Measurements from ENCODE around the gene PLCD4. TPM values are rescaled to one million over a fixed set of nuclear protein-coding genes. Genes with fewer than 3 reads are reported as not detected.
A peak's percentile ranks its signal among the peaks of the same experiment; 100 is the strongest.

The PLCD4 gene
- total RNA-seq, result under 1 TPM; 0.43 to 0.83 (median 0.54) TPM
- total RNA-seq (2013), result 0.45 TPM

- intact Hi-C loops (cut with micrococcal nuclease), result no loop called here
- H3K9me3 Mint-ChIP-seq, result no peaks in the 10 kb centered on the region
- DNase-seq (no peak), ATAC-seq (no peak)
- Histone ChIP-seq H3K27me3 (ENCODE audit: control insufficient read depth, insufficient read depth, low read length) (no peaks in the 10 kb centered on the region), H3K4me3 (ENCODE audit: low read length) (no peak within 1 kb of the TSS), H3K9me3 (ENCODE audit: control insufficient read depth, insufficient read depth, low read length) (no peaks in the 10 kb centered on the region), H3K36me3 (ENCODE audit: control insufficient read depth, insufficient read depth, low read length) (no peaks in the 10 kb centered on the region), H3K4me1 (ENCODE audit: control insufficient read depth, insufficient read depth, low read length) (no peaks in the 10 kb centered on the region), H3K27ac (ENCODE audit: low read length) (no peak within 1 kb of the TSS)
- peaks cover 12 to 26% of the 10 kb centered on the region in 2 donors for H3K27me3 Mint-ChIP-seq (ENCODE audit: low read depth in 2 of 2)
- no peak within 1 kb of the TSS for H3K4me3 Mint-ChIP-seq
- WGBS (ENCODE audit: insufficient coverage), result 54% methylated on average over 7 of the region's 8 CpGs
- no peaks in the 10 kb centered on the region for H3K4me1 Mint-ChIP-seq
- no peak within 1 kb of the TSS for H3K27ac Mint-ChIP-seq
- no peaks in the 10 kb centered on the region for H3K36me3 Mint-ChIP-seq
- TF ChIP-seq, protein P1, sequence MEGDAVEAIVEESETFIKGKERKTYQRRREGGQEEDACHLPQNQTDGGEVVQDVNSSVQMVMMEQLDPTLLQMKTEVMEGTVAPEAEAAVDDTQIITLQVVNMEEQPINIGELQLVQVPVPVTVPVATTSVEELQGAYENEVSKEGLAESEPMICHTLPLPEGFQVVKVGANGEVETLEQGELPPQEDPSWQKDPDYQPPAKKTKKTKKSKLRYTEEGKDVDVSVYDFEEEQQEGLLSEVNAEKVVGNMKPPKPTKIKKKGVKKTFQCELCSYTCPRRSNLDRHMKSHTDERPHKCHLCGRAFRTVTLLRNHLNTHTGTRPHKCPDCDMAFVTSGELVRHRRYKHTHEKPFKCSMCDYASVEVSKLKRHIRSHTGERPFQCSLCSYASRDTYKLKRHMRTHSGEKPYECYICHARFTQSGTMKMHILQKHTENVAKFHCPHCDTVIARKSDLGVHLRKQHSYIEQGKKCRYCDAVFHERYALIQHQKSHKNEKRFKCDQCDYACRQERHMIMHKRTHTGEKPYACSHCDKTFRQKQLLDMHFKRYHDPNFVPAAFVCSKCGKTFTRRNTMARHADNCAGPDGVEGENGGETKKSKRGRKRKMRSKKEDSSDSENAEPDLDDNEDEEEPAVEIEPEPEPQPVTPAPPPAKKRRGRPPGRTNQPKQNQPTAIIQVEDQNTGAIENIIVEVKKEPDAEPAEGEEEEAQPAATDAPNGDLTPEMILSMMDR (IDR thresholded peaks at IDR 0.05), result no peak
Observed at GRCh38 chr2:218607436-218608115, at the start of gene PLCD4. Gene PLCD4 (plus strand): TSS chr2:218607899. CDS start chr2:218615740, 7,841 bp downstream.

DNA sequence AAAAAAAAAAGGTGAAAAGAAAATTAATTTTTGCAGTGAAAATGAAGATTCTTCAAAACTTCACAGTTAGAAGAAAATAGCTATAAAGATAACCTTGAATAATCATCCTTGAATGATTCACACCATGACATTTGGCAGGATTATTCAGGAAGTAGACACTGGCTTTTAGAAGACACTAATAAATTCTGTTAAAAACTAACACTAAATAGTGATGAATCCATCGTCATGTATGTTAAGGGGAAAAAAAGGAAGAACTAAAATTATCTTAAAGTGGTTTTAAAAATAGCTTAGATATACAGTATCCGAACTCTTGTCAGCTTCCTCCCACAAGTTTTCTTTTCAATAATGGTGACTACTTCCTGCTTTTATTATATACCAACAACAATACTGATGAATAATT is 49.8 kb upstream of the PLCD4 start:
- ATAC-seq, result no peak
- no peaks in the 10 kb centered on the region for H3K27me3 ChIP-seq (ENCODE audit: control insufficient read depth, insufficient read depth, low read length)
- Mint-ChIP-seq H3K27ac (no peak overlapping the region), H3K4me3 (no peak overlapping the region), H3K9me3 (no peaks in the 10 kb centered on the region), H3K36me3 (peaks cover 7% of the 10 kb centered on the region), H3K4me1 (peaks cover 0 to 11% of the 10 kb centered on the region in 2 donors), H3K27me3 (ENCODE audit: low read depth in 2 of 2) (no peaks in the 10 kb centered on the region)
- H3K4me3 ChIP-seq (ENCODE audit: low read length), result no peak overlapping the region
- TF ChIP-seq, protein P1 (IDR thresholded peaks at IDR 0.05), result no peak
- H3K4me1 ChIP-seq (ENCODE audit: control insufficient read depth, insufficient read depth, low read length), result no peaks in the 10 kb centered on the region
- no peak for DNase-seq
- peaks cover 65% of the 10 kb centered on the region for H3K36me3 ChIP-seq (ENCODE audit: control insufficient read depth, insufficient read depth, low read length)
- intact Hi-C loops (cut with micrococcal nuclease), result no loop called here
- H3K9me3 ChIP-seq (ENCODE audit: control insufficient read depth, insufficient read depth, low read length), result no peaks in the 10 kb centered on the region
- WGBS (ENCODE audit: insufficient coverage), result no CpG with 5 or more reads among the region's 2 CpGs
- no peak overlapping the region for H3K27ac ChIP-seq (ENCODE audit: low read length)

- Mint-ChIP-seq H3K27ac (no peak overlapping the region), H3K36me3 (no peaks in the 10 kb centered on the region), H3K27me3 (ENCODE audit: low read depth in 2 of 2) (no peaks in the 10 kb centered on the region), H3K4me3 (no peak overlapping the region), H3K4me1 (peaks cover 0 to 13% of the 10 kb centered on the region in 2 donors), H3K9me3 (no peaks in the 10 kb centered on the region)
- 98% methylated on average over 3 of the region's 3 CpGs for WGBS (ENCODE audit: insufficient coverage)
- Histone ChIP-seq H3K9me3 (ENCODE audit: control insufficient read depth, insufficient read depth, low read length) (no peaks in the 10 kb centered on the region), H3K4me1 (ENCODE audit: control insufficient read depth, insufficient read depth, low read length) (no peaks in the 10 kb centered on the region), H3K27ac (ENCODE audit: low read length) (no peak overlapping the region), H3K4me3 (ENCODE audit: low read length) (no peak overlapping the region), H3K36me3 (ENCODE audit: control insufficient read depth, insufficient read depth, low read length) (peaks cover 56% of the 10 kb centered on the region), H3K27me3 (ENCODE audit: control insufficient read depth, insufficient read depth, low read length) (no peaks in the 10 kb centered on the region)
- ATAC-seq (no peak), DNase-seq (no peak)
- intact Hi-C loops (cut with micrococcal nuclease), result no loop called here
- TF ChIP-seq, protein P1 (IDR thresholded peaks at IDR 0.05), result no peak
Observed at GRCh38 chr2:218558986-218559385, 48.7 kb upstream of the PLCD4 start.

- WGBS (ENCODE audit: insufficient coverage), result 100% methylated on average over 1 of the region's 1 CpG
- H3K27me3 Mint-ChIP-seq (ENCODE audit: low read depth in 2 of 2), result no peaks in the 10 kb centered on the region
- no peak for ATAC-seq
- H3K36me3 ChIP-seq (ENCODE audit: control insufficient read depth, insufficient read depth, low read length), result peaks cover 33% of the 10 kb centered on the region
- intact Hi-C loops (cut with micrococcal nuclease), result no loop called here
- no peak overlapping the region for H3K27ac ChIP-seq (ENCODE audit: low read length)
- no peaks in the 10 kb centered on the region for H3K27me3 ChIP-seq (ENCODE audit: control insufficient read depth, insufficient read depth, low read length)
- peaks cover 19 to 44% of the 10 kb centered on the region in 2 donors for H3K4me1 Mint-ChIP-seq
- H3K4me3 Mint-ChIP-seq, result no peak overlapping the region
- DNase-seq, result no peak
- peaks cover 12% of the 10 kb centered on the region for H3K4me1 ChIP-seq (ENCODE audit: control insufficient read depth, insufficient read depth, low read length)
- H3K4me3 ChIP-seq (ENCODE audit: low read length), result no peak overlapping the region
- TF ChIP-seq, protein P1 (IDR thresholded peaks at IDR 0.05), result no peak
- H3K9me3 ChIP-seq (ENCODE audit: control insufficient read depth, insufficient read depth, low read length), result no peaks in the 10 kb centered on the region
- H3K27ac Mint-ChIP-seq, result peak overlapping the region in 1 of 2 donors; percentile 30
- no peaks in the 10 kb centered on the region for H3K36me3 Mint-ChIP-seq
- H3K9me3 Mint-ChIP-seq, result no peaks in the 10 kb centered on the region
Observed at GRCh38 chr2:218564056-218564455, 43.6 kb upstream of the PLCD4 start.

Data from natural killer cell (primary cell).